C1 segment of cervical spinal cord (tissue), 14 donors: ENCODE data around the gene PPP2R2D.

Experiments
- DNase-seq, 14 donors: peaks; one replicate each; lab custom pipeline; 2025; lab: John Stamatoyannopoulos, UW

The PPP2R2D gene

GRCh38 chr10:131888186-131888604 is 12.6 kb upstream of the PPP2R2D start:
- no peak for DNase-seq

DNA sequence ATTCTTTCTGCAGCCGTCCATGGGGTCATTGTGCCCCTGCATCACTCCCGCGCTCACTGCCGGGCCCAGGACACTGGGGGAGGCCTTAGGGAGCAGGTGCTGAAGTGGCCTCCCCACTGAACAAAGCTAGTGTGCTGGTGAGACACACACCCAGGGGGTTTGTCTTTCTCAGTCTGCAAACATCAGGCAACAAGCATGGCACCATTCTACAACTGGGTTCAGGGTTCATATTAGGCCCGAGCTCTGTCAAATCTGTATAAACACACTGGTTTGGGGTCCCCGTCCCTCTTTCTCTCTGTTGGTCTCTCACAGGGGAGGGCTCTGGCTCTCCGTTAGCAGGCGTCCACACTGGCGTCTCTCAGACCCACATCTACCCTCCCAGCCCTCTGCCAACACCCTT is 11.1 kb upstream of the PPP2R2D start:
- DNase-seq = no peak

- DNase-seq = no peak
These were observed 10.3 kb upstream of the PPP2R2D start for GRCh38 chr10:131890276-131891195.

- DNase-seq = no peak
These were observed 9.4 kb upstream of the PPP2R2D start for GRCh38 chr10:131891196-131891928.

DNA sequence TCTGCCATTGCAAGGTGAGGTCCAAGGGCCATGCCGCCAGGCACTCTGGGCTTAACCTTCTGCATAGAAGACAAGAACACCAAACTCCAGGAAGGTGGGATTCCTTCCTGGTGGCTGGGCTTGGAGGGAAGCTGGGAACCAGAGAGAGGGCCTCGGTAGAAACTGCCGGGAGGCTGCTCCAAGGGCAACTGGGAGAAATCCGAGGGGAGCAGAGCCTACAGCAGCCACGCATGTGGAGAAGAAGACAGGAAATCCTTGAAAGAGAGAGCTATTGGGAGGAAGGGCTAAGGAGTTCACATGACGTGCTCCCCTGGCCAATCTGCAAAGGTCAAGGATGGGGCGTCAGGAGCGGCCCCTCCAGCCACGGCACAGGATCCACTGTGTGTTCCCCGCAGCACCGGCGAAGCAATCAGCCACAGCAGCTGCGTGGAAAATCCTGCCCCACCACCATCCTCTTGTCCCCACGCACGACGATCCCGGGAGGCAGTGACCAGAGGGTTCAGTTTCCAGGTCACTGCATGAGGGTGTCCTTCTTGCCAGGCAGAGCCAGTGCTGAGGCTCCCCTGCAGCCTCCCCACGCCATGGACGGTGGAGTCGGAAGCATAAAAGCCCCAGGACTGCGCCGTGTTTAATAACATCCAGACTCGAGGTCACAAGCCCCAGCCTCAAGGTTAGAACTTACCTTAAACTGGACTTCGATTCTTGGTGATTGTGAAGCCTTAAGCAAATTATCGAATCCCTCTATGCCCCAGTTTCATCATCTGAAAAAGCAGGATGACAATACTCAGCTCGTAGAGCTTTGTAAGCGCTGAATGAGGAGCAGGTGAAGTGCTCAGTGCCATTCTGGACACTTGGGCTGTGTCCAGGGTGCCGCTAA is 8.6 kb upstream of the PPP2R2D start:
- DNase-seq = no peak

DNA sequence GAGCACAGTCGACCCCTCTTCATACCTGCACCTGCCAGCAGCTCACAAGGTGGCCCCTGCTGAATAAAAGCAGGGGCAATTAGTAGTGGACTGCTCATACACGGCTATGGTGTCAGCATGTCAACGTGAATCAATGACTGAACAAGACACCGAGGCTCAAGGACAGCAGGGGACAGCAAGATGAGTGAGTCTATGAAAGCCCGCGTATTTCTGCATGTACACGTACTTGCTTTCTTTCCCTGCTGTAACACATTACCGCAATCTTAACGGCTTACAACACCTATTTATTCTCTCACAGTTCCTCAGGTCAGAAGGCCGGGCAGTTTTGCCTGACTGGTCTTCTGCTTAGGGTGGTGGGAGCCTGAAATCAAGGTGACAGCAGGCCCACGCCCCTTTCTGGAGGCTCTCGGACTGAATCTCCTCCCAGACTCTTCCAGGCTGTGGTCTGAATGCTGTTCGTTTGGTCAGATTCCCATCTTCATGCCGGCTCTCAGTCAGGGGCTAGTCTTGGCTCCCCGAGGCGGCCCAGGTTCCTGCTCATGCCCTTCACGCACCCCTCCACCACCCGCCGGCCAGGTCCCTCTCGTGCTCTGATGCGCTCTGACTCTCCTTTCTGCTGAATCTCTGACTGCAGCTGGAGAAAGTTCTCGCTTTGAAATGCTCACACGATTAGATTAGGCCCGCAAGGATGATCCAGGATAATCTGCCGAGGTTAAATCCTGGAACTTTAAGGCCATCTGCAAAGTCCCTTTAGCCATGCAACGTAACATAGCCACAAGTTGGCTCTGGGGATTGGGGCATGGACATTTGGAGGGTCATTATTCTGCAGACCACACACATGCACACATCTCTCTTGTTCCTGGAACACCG is 7.8 kb upstream of the PPP2R2D start:
- no peak for DNase-seq

DNA sequence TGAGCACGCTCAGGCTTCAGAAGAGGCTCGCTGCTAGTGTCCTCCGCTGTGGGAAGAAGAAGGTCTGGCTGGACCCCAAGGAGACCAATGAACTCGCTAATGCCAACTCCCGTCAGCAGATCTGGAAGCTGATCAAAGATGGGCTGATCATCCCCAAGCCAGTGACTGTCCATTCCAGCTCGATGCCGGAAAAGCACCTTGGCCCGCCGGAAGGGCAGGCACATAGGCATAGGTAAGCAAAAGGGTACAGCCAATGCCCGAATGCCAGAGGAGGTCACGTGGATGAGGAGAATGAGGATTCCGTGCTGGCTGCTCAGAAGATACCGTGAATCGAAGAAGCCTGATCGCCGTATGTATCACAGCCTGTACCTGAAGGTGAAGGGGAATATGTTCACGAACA is 5.7 kb upstream of the PPP2R2D start:
- DNase-seq = no peak

GRCh38 chr10:131896403-131896802 is 4.4 kb upstream of the PPP2R2D start:
- DNase-seq = no peak

GRCh38 chr10:131897297-131897899 is 3.4 kb upstream of the PPP2R2D start:
- no peak for DNase-seq

DNA sequence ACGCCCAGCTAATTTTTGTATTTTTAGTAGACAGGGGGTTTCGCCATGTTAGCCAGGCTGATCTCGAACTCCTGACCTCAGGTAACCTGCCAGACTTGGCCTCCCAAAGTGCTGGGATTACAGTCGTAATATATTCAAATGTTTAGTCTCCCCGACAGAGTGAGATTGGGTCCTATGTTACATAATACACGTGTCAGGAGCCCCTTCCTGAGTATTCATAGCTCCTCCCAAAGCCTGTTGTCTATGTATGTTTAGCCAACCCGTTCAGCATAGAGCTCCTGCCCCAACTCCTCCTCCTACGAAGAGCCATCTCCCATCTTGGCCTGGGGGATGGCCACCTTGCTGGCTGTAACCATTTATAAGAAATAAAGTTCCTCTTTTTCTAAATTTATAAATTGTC is 2.7 kb upstream of the PPP2R2D start:
- no peak for DNase-seq

DNA sequence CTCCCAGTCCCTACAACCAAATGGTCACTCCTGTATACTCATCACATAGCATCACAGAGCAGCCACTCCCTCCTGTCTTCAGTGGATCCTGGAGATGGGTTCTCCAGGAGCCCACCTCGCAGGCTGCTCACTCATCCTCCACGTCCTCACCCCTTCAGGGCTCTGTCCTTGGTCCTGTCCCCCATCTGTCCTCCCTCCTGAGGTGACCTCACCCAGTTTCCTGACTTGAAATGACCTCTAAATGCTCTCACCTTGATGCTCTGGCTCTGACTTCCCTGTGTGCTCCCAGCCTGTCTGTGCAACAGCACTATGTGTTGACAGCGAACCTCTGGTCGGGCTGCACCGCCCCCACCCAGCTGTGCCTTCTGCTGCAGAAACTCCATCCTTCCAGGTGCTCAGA is 2.1 kb upstream of the PPP2R2D start:
- DNase-seq = no peak

- DNase-seq = no peak
These were observed 1.6 kb upstream of the PPP2R2D start for GRCh38 chr10:131899116-131899690.

GRCh38 chr10:131899695-131900349 is 986 bp upstream of the PPP2R2D start:
- no peak for DNase-seq

DNA sequence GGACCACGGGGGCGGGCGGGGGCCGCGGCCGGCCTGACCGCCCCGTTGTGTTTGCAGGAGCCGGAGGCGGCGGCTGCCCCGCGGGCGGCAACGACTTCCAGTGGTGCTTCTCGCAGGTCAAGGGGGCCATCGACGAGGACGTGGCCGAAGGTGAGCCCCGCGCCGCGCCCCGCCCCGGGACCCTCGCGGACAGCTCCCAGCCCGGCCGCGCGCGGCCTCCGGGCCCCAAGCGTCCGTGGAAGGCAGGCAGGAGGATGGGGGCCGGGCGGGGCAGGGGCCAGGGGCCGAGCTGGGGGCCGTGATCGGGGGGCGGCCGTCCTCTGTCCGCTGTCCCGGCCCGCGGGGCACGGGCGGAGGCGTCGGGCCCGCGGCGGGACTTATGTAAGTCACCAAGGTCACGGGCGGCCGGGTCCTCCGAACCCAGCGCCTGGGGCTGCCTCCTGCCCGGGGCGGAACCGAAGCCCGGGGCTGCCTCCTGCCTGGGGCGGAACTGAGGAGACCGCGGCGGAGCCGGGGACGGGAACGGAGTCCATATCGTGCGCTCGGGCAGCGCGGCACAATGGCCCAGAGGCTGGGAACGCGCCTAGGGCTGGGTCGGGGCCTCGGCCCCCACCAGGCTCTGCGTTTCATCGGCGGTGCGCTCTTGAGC is 497 bp downstream of the PPP2R2D start:
- DNase-seq = peak in 9 of 14 donors; percentile 32 to 75 (median 62)

- DNase-seq = no peak
These were observed 1.4 kb downstream of the PPP2R2D start for GRCh38 chr10:131902211-131902610.

DNA sequence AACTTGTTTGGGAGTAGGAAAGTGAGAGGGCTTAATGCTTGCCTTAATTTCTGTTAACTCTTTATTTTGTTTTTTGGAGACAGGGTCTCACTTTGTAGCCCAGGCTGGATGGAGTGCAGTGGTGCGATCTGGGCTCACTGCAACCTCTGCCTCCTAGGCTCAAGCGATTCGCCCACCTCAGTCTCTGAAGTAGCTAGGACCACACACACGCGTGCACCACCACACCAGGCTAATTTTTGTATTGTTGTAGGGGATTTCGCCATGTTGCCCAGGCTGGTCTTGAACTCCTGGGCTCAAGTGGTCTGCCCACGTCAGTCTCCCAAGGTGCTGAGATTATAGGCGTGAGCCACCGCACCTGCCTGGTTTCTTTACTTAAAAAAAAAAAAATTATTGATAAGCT is 1.9 kb downstream of the PPP2R2D start:
- DNase-seq = no peak

- peak in 1 of 14 donors; percentile 54 for DNase-seq
These were observed 4.4 kb downstream of the PPP2R2D start for GRCh38 chr10:131905267-131905571.

GRCh38 chr10:131905603-131906268 is 4.9 kb downstream of the PPP2R2D start:
- DNase-seq = peak in 1 of 14 donors; percentile 54

DNA sequence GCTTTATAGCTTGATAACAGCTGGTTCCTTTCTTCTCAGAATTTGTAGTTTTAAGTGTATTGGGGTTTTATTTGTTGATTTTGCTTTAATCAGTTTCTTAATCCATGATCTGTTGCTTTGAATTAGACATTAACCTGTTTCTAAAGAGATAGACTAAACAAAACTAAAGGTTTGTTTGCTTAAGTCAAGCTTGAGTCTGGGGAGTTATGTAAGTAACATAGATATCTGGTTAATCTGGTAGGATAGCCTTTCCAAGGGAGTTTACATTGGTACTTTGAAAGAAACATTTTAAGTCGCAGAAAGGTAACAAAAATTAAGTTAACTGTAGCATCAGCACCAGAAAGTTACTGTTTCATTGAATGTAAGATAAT is 5.4 kb downstream of the PPP2R2D start:
- DNase-seq = no peak
